H9 (cell line): Measurements from ENCODE around the gene DMD. TPM values are rescaled to one million over a fixed set of nuclear protein-coding genes. Genes with fewer than 3 reads are reported as not detected.

Source experiments
- DNase-seq: peaks from one replicate; pipeline ENCODE4 v3.0.0-alpha.2; 2017
- H2AFZ ChIP-seq: one replicate; pipeline ENCODE4 v1.6.1; 2013; ENCODE audit warnings: mild to moderate bottlenecking, low read length, control low read depth, moderate library complexity
- H2AK5ac ChIP-seq: 2 replicates; pipeline ENCODE4 v1.6.1; 2013; ENCODE audit warnings: low read length, control low read depth, mixed read lengths; ENCODE audit not compliant: insufficient read length
- H2BK120ac ChIP-seq: one replicate; pipeline ENCODE4 v1.6.1; 2013; ENCODE audit warnings: low read depth, mild to moderate bottlenecking, low read length, control low read depth, inconsistent platforms; ENCODE audit not compliant: poor library complexity, severe bottlenecking
- H2BK12ac ChIP-seq: 2 replicates; pipeline ENCODE4 v1.6.1; 2013; ENCODE audit warnings: low read length, control low read depth, mixed read lengths, low read depth; ENCODE audit not compliant: insufficient read length
- H2BK15ac ChIP-seq: 2 replicates; pipeline ENCODE4 v1.6.1; 2013; ENCODE audit warnings: low read depth, low read length, control low read depth
- H2BK20ac ChIP-seq: one replicate; pipeline ENCODE4 v1.6.1; 2013; ENCODE audit warnings: low read depth, mild to moderate bottlenecking, low read length, control low read depth, inconsistent platforms; ENCODE audit not compliant: poor library complexity, severe bottlenecking
- H2BK5ac ChIP-seq: 2 replicates; pipeline ENCODE4 v1.6.1; 2013; ENCODE audit warnings: low read length, control low read depth, mixed read lengths; ENCODE audit not compliant: insufficient read length
- H3K14ac ChIP-seq: 2 replicates; pipeline ENCODE4 v1.6.1; 2013; ENCODE audit warnings: low read length, control low read depth; ENCODE audit not compliant: insufficient read depth
- H3K18ac ChIP-seq: 2 replicates; pipeline ENCODE4 v1.6.1; 2013; ENCODE audit warnings: low read depth, mild to moderate bottlenecking, mixed read lengths, low read length, control low read depth; ENCODE audit not compliant: insufficient read length
- H3K23ac ChIP-seq: 2 replicates; pipeline ENCODE4 v1.6.1; 2013; ENCODE audit warnings: low read length, control low read depth, mixed read lengths, low read depth; ENCODE audit not compliant: insufficient read length
- H3K23me2 ChIP-seq: 2 replicates; pipeline ENCODE4 v1.6.1; 2013; ENCODE audit warnings: low read depth, mild to moderate bottlenecking, mixed read lengths, low read length, control low read depth; ENCODE audit not compliant: insufficient read length, poor library complexity, severe bottlenecking
- H3K27ac ChIP-seq: 2 replicates; pipeline ENCODE4 v1.5.1; 2013; ENCODE audit warnings: low read length, control low read depth, mixed read lengths, low read depth; ENCODE audit not compliant: insufficient read length
- H3K27me3 ChIP-seq: 2 replicates; pipeline ENCODE4 v1.6.1; 2013; ENCODE audit warnings: low read length, control low read depth, inconsistent platforms; ENCODE audit not compliant: insufficient read depth
- H3K4ac ChIP-seq: 2 replicates; pipeline ENCODE4 v1.6.1; 2013; ENCODE audit warnings: low read depth, mild to moderate bottlenecking, control low read depth, inconsistent platforms, low read length, moderate library complexity
- H3K4me1 ChIP-seq: 2 replicates; pipeline ENCODE4 v1.6.1; 2013; ENCODE audit warnings: low read length, control low read depth, inconsistent platforms; ENCODE audit not compliant: insufficient read depth
- H3K4me2 ChIP-seq: 2 replicates; pipeline ENCODE4 v1.6.1; 2013; ENCODE audit warnings: low read length, control low read depth, mixed read lengths; ENCODE audit not compliant: insufficient read length, insufficient read depth
- H3K56ac ChIP-seq: 2 replicates; pipeline ENCODE4 v1.6.1; 2013; ENCODE audit warnings: low read depth, mild to moderate bottlenecking, mixed read lengths, low read length, control low read depth; ENCODE audit not compliant: insufficient read length
- H3K79me1 ChIP-seq: 2 replicates; pipeline ENCODE4 v1.6.1; 2013; ENCODE audit warnings: low read depth, mild to moderate bottlenecking, moderate library complexity, low read length, control low read depth, inconsistent platforms; ENCODE audit not compliant: insufficient read depth, poor library complexity, severe bottlenecking
- H3K79me2 ChIP-seq: 2 replicates; pipeline ENCODE4 v1.6.1; 2013; ENCODE audit warnings: low read length, control low read depth, inconsistent platforms; ENCODE audit not compliant: insufficient read depth
- H3K9ac ChIP-seq: 2 replicates; pipeline ENCODE4 v1.6.1; 2013; ENCODE audit warnings: low read length, control low read depth, mixed read lengths; ENCODE audit not compliant: insufficient read length; ENCODE audit errors: extremely low read depth
- H3K9me3 ChIP-seq: one replicate; pipeline ENCODE4 v1.6.1; 2013; ENCODE audit warnings: low read depth, low read length, inconsistent platforms; ENCODE audit not compliant: control insufficient read depth
- H3T11ph ChIP-seq: one replicate; pipeline ENCODE4 v1.6.1; 2013; ENCODE audit warnings: mild to moderate bottlenecking, low read length, control low read depth, inconsistent platforms
- H4K20me1 ChIP-seq: one replicate; pipeline ENCODE4 v1.6.1; 2013; ENCODE audit not compliant: control insufficient read depth, insufficient read length, insufficient read depth
- H4K5ac ChIP-seq: 2 replicates; pipeline ENCODE4 v1.6.1; 2013; ENCODE audit warnings: low read depth, mild to moderate bottlenecking, mixed read lengths, low read length, control low read depth; ENCODE audit not compliant: insufficient read length
- H4K8ac ChIP-seq: replicated peaks from 2 replicates; pipeline ENCODE4 v1.6.1; 2013; ENCODE audit warnings: low read length, control low read depth, mixed read lengths, low read depth; ENCODE audit not compliant: insufficient read length
- H4K91ac ChIP-seq: 2 replicates; pipeline ENCODE4 v1.6.1; 2013; ENCODE audit warnings: low read depth, mild to moderate bottlenecking, moderate library complexity, mixed read lengths, low read length, control low read depth; ENCODE audit not compliant: insufficient read length
- H3K27ac Mint-ChIP-seq, 3 experiments: 2 replicates in 2 of 3; 3 replicates in 1 of 3; pipeline ENCODE4 v1.8.0; 2020 to 2021; ENCODE audit warnings: mixed read lengths in 3 of 3, mild to moderate bottlenecking in 1 of 3, moderate library complexity in 1 of 3
- H3K27me3 Mint-ChIP-seq: 2 replicates; pipeline ENCODE4 v1.8.0; 2021; ENCODE audit warnings: low read depth, mild to moderate bottlenecking, moderate library complexity, mixed read lengths
- H3K36me3 Mint-ChIP-seq, 3 experiments: 2 replicates in 2 of 3; 3 replicates in 1 of 3; pipeline ENCODE4 v1.8.0; 2020 to 2021; ENCODE audit warnings: low read depth in 3 of 3, mixed read lengths in 3 of 3; ENCODE audit not compliant: insufficient read depth in 1 of 3
- H3K4me1 Mint-ChIP-seq, 2 experiments: 2 replicates each; pipeline ENCODE4 v1.8.0; 2020; ENCODE audit warnings: mixed read lengths in 2 of 2
- H3K4me3 Mint-ChIP-seq, 2 experiments: 2 replicates in 1 of 2; 3 replicates in 1 of 2; pipeline ENCODE4 v1.8.0; 2020 to 2021; ENCODE audit warnings: mild to moderate bottlenecking in 2 of 2, mixed read lengths in 2 of 2, moderate library complexity in 1 of 2
- H3K9me3 Mint-ChIP-seq, 2 experiments: 2 replicates in 1 of 2; 3 replicates in 1 of 2; pipeline ENCODE4 v1.8.0; 2020; ENCODE audit warnings: mild to moderate bottlenecking in 2 of 2, mixed read lengths in 2 of 2, moderate library complexity in 1 of 2
- CTCF ChIP-seq: fragments of 200-600 bp; sonication (generic); conservative IDR thresholded peaks from 3 replicates; pipeline ENCODE4 v1.8.0; 2021; ENCODE audit warnings: antibody characterized with exemption, mild to moderate bottlenecking
- WGBS: extraction: QIAGEN DNeasy Blood & Tissue Kit; methylation state at CpG from one replicate; pipeline ENCODE4 v1.1.7; 2013; ENCODE audit warnings: missing lambda C conversion rate, low lambda C conversion rate, mixed read lengths; ENCODE audit not compliant: insufficient read length; ENCODE audit errors: extremely low coverage; 5-methylcytosine and 5-hydroxymethylcytosine counted together
- total RNA-seq: library from RNA; stranded (reverse); gene quantifications from 2 replicates; pipeline ENCODE4 v1.2.1, GENCODE V29; 2021

Gene DMD
- total RNA-seq, 1 experiment from 2014 or later, result 3.8 TPM

- no peak overlapping the region for H3K14ac ChIP-seq
- no peak overlapping the region for H4K91ac ChIP-seq
- H3K79me1 ChIP-seq, result no peaks in the 10 kb centered on the region
- H3K79me2 ChIP-seq, result no peaks in the 10 kb centered on the region
- H3K4ac ChIP-seq, result no peak overlapping the region
- no CpG with 5 or more reads among the region's 1 CpG for WGBS
- H3K56ac ChIP-seq, result no peak overlapping the region
- H3K9ac ChIP-seq, result no peak overlapping the region
- H3K27ac ChIP-seq, result no peak overlapping the region
- no peak overlapping the region for H2BK5ac ChIP-seq
- H2BK120ac ChIP-seq, result no peak overlapping the region
- peaks cover 0 to 11% of the 10 kb centered on the region in 2 experiments; a peak in 3 of 5 replicates for H3K9me3 Mint-ChIP-seq
- H3K18ac ChIP-seq, result no peak overlapping the region
- H3K9me3 ChIP-seq, result no peaks in the 10 kb centered on the region
- H4K8ac ChIP-seq, result no peak overlapping the region
- TF ChIP-seq CTCF, result no peak
- H4K5ac ChIP-seq, result no peak overlapping the region
- H3K4me1 ChIP-seq, result no peaks in the 10 kb centered on the region
- no peak overlapping the region for H3T11ph ChIP-seq
- no peak overlapping the region for H2AK5ac ChIP-seq
- H2BK12ac ChIP-seq, result no peak overlapping the region
- H3K4me2 ChIP-seq, result no peak overlapping the region
- H3K27me3 ChIP-seq, result no peaks in the 10 kb centered on the region
- no peak overlapping the region for H3K23ac ChIP-seq
- no peak overlapping the region for H3K4me3 Mint-ChIP-seq
- H2BK15ac ChIP-seq, result no peak overlapping the region
- no peak for DNase-seq
- no peaks in the 10 kb centered on the region; a peak in 2 of 7 replicates for H3K36me3 Mint-ChIP-seq
- H3K27me3 Mint-ChIP-seq, result no peaks in the 10 kb centered on the region
- no peak overlapping the region for H2BK20ac ChIP-seq
- H3K4me1 Mint-ChIP-seq, result peaks cover 6% of the 10 kb centered on the region in 2 experiments
- H4K20me1 ChIP-seq, result no peaks in the 10 kb centered on the region
- H2AFZ ChIP-seq, result no peak overlapping the region
- no peak overlapping the region for H3K27ac Mint-ChIP-seq
- no peaks in the 10 kb centered on the region for H3K23me2 ChIP-seq
These were observed 32.7 kb downstream of the DMD start for GRCh38 chrX:33178690-33179089.
